Occipital lobe (tissue), 2 donors: Measurements from ENCODE around the gene GSTT4. TPM values are rescaled to one million over a fixed set of nuclear protein-coding genes. Genes with fewer than 3 reads are reported as not detected.
"Not testable (repeated sequence)": the region's sequence is repeated elsewhere in the genome, so short reads cannot be mapped to it uniquely, and the experiment has no call there.

Experiments
- DNase-seq: peaks from one replicate; lab custom pipeline; 2025; lab: John Stamatoyannopoulos, UW
- total RNA-seq: library from RNA; depleted of rRNA; stranded (reverse); fragments of >200 nt; gene quantifications from one replicate; pipeline ENCODE4 v1.2.3, GENCODE V29; 2014

Gene GSTT4
- not detected for total RNA-seq

DNA sequence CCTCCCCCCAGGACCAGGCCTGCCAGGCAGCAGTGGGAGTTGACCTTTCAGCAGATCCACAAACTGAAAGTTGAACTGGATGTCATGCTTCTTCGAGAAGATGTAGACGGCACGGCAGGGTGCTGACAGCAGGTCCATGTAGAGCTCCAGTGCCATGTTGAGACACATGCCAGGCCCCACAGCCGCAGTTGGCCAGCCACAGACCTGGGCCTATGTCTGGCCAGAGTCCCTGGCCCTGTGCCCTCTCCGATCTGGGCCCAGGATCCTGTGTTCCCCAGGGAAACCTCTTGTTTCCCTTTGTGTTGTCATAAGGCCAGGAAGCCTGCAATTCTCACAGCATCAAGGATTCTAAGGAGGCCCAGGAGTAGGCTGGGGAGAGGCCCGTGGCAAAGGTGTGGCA lies at the start of gene GSTT4:
Gene GSTT4 (minus strand): TSS at position 253 of the 400 bp plus-strand sequence. CDS start 97 bp downstream, at position 156.
- DNase-seq = no peak

DNA sequence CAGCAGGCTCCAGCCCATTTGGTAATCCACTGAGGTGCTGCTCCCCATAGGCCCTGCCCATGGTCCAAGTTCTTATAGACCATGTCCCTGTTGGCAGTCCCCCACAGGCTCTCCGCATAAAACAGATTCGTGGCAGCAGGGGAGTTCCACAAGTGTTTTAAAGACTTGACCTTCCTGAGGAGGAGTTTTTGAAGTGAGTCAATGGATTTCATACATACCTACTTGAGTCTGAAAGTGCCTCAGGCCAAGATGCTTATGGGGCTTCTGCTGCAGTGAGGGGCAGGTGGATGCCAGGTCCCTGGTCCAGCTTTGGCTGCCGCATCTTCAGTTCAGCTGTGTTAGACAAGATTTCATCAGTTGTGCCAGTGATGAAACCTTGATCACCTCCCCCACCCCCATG lies 49.1 kb upstream of the GSTT4 start:
- DNase-seq = no peak

DNA sequence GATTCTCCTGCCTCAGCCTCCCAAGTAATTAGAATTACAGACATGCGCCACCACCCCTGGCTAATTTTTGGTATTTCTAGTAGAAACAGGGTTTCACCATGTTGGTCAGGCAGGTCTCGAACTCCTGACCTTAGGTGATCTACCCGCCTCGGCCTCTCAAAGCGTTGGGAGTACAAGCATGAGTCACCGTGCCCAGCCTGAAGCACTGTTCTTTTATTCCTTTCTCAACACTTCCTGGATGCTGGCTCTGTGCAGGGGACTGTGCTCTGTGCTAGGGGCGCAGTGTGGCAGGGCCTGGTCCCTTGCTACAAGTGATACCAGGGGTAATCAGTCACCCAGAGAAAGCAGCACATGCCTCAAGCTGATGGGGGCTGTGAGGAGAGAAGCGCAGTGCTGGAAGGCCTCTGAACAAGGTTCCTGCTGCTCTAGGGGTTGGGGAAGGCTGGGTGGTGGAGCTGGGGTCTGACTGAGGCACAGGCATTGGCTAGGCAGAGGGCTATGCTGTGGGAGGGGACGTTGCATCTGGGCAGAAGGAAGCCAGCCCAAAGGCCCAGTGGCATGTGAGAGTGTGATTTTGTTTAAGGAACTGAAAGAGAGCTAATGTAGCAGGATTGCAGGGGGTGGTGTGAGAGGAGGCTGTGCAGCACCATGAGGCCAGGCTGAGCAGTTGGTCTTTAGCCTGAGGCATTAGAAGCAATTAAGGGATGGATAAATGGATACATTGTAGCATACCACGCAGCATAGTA lies 48.4 kb upstream of the GSTT4 start:
- no peak for DNase-seq

DNA sequence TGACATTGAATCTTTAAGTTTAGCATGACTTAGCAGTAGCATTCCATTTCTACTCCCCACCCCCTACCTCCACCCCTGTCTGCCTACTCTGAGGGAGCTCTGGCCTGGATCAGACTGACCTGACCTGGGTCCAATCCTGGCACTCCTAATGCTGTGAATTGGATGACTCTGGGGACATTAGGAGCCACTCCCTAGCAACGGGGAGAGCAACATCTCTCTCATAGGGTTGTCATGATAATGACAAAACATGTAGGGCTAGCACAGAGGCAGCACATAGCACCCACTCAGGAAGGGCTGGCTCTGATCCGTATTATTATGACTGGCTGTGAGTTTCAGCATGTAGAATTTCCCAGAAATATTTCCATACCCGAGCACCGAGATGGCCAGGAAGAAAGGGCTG lies 46.3 kb upstream of the GSTT4 start:
- no peak for DNase-seq

DNA sequence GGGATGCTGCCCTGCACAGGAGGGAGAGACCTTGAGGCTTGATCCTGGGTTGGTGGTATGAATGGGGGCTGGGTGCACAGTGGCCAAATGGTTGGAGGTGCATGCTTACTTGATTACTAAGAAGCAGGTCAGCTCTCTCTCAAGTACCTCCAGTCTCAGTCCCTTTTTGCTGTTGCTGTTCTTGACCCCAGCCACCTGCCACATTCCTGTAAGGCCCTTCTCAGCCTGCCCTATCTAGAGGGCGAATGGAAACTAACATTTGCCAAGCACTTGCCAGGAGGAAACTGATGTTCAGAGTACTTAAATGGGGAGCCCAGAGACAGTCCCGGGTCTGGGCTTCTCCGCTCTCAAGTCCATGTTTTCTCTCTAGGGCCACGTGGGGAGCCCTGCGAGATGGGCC lies 45.8 kb upstream of the GSTT4 start:
- no peak for DNase-seq

DNA sequence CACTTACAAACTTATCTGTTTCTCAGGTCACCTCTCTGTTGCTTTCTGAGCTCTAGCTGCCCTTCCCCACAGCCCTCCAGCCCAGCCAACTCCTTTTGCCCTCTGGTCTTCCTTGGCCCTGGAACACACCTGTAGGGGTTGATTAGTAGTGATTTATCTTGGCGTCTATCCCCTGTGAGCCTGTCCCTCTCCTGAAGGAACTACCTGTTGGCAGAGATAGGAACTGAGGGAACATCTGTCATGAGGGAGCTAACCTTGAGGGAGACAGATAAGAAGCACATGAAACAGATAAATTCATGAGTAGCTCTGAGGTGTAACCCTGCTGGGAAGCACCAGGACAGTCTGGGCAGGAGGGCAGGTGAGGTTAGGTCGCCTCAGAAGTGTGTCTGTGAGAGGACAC lies 44.7 kb upstream of the GSTT4 start:
- no peak for DNase-seq

DNA sequence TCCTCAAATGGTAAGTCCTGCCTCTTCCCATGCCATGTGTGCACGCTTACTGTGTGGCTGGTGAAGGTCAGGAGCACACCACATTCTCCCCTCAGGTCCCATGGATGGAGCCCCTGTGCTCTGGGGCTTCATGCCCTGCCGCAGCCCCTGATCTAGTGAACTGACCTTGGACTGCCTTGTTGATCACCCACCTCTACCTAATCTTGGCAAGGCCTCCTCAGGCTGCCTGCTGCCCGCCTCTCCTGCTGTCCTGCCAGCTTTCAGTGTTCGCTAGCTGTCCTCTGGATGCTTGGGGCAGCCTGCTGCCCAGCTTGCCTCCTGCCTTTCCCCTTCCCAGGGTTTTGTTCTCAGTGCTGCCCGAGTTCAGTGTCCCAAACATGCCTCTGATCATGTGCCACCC lies 44.0 kb upstream of the GSTT4 start:
- DNase-seq = no peak

DNA sequence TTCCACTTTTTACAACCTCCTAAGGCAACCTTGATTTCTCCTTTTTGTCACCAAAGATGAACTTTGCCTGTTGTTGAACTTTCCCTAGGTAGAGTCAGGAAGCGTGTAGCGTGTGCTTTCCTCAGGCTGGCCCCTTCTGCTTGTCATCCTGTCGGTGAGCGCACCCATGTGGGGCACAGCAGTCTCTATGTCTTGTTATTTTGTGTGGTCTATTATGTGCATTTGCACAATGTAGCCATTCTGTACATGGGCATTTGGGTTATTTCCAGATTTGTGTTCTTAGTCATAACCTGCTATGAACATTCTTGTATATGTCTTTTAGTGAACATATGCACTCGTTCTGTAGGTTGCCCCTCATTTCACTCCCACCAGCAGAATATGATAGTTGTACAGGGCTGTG lies 40.8 kb upstream of the GSTT4 start:
- no peak for DNase-seq

DNA sequence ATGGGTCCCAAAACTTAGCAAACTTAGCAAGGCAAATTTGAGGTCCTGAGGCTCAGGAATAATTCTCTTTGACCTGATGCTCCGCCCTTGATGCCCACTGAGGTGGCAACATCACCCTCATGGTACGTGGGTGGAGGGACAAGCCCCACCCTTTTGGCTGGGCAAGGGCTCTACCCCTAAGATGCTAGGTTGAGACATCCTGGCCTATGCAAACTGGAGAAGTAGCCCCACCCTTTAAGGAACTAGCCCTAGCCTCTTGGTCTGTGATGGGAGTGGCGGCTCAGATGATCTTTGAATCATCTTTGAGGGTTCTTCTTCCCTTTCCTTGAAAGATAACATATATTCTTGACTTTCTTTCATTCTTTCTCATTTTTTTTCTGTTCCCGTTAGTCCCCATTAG lies 38.7 kb upstream of the GSTT4 start:
- DNase-seq = no peak

DNA sequence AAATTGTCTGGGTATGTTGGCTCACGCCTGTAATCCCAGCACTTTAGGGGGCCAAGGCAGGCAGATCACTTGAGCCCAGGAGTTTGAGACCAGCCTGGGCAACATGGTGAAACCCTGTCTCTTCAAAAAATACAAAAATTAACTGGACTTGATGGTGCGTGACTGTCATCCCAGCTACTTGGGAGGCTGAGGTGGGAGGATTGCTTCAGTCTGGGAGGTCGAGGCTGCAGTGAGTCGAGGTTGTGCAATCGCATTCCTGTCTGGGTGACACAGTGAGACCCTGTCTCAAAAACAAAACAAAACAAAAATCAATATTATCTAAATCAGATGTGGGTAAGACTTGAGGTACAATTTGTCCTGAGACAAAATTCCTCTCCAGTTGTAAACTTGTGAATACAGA lies 38.2 kb upstream of the GSTT4 start:
- not testable (repeated sequence) for DNase-seq

DNA sequence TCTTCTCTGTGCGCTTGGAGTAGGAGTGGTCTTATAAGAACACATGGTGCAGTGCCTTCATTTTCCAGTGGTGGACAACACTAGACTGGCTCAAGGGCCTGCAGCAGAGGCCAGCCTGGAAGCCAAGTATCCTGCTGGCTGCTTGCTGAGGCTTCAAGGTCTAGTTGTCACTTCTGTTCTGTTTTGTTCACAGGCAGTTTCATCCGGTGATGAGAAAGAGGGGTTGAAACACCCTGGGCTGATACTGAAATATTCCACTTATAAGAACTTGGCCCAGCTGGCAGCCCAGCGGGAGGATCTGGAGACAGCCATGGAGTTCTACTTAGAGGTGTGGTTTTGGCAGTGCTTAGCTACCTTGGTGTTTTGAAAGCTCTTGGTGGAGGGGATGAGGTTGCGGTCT lies 35.7 kb upstream of the GSTT4 start:
- no peak for DNase-seq

DNA sequence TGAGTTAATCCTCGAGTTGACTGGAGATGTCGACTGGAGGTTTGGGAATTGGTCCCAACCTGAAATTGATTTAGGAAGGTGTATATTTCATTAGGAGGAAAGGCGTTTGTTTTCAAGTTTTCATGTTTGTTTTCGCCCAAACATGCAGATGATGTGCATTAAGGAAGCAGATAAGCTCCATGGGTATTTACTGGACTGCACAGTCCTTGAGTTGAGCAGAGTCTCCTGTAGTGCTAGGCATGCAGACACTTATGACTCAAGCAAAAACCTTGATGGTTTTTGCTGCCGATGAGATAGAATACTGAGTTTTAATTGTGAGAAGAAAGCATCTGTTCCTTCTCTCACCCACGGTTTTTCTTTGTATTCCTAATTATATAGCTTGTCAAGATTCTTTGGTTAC lies 33.8 kb upstream of the GSTT4 start:
- DNase-seq = no peak

DNA sequence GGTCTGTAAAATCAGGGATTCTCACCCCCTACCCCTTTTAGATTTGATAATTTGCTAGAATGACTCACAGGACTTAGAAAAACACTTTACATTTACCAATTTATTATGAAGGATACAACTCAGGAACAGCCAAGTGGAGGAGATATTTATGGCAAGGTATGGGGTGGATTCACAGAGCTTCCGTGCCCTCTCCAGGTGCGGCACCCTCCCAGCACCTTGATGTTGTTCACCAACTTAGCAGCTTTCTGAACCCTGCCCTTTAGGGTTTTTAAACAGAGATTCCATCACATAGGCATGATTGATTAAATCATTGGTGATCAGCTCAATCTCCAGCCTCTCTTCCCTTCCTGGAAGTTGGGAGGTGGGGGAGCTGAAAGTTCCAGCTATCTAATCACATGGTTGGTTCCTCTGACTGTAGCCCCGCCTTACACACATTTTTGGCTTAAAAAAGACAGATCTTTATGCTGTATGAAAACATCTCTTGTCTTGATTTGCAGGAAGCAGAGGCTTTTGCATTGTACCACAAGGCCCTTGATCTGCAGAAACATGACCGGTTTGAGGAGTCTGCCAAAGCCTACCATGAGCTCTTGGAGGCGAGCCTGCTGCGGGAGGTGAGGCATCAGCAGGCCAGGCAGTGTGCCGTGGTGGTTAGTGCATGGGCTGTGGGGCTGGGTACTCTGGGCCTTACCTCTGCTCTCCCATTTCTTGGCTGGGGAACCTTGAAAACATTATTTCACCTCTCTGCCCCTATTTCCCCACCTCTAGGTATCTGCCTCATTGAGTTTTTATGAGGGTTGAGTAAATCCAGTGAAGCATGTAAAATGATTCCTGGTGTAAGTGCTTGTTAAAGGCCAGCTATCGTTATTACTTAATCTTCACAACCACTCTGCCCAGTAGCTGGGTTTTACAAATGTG lies 32.9 kb upstream of the GSTT4 start:
- DNase-seq = no peak

DNA sequence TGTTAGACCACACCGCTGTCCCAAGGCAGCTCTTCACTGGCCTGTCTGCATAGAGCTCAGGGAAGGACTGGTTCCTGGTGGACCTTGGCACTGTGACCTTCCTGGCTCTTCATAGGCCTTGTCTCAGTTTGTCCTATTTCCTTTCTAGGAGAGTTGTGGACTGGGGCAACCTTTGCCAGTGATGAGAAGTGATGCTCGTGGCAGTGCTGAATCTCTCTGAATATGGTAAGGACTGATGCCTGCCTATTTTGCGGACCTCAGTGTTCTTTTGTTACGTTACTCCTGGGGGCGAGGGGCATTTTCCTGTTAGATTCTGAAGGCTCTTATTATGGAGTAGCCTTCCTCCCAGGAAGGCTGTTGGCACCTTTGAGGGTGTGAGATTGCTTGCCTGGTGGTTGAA lies 30.0 kb upstream of the GSTT4 start:
- DNase-seq = no peak

DNA sequence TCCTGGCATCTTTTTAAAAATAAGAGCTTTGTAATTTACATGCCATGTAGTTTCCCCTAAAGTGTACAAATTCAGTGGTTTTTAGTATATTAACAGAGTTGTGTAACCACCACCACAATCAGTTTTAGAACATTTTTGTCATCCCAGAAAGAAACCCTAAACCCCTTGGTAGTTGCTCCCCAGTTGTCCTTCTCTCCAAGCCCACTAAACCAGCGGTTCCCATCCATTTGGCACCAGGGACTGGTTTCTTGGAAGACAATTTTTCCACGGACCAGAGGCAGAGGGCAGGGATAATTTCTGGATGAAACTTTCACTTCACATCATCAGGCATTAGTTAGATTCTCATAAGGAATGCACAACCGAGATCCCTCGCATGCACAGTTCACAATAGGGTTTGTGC lies 28.5 kb upstream of the GSTT4 start:
- DNase-seq = no peak

DNA sequence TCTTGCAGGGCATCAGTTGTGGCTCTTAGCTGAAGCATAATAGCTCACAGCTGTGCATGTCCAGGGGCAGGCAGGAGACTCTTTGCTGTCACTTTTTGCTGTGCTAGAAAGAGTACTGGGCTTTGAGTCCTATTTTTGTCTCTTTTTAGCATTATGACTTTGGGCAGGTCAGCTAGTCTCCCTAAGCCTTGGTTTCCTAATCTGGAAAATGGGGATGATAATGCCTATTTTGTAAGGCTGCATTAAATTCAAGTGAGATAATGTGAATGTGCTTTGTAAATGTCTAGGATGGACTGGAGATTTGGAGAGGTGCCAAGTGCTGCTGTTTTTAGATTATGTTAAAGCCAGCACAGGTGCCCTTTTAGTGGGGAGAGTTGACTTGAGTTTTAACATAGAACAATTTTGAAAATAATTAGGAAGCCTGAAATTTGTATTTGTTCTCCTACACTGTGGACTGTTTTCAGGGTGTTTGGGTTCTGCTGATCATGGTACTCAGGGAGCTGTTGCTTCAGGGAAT lies 25.0 kb upstream of the GSTT4 start:
- no peak for DNase-seq

DNA sequence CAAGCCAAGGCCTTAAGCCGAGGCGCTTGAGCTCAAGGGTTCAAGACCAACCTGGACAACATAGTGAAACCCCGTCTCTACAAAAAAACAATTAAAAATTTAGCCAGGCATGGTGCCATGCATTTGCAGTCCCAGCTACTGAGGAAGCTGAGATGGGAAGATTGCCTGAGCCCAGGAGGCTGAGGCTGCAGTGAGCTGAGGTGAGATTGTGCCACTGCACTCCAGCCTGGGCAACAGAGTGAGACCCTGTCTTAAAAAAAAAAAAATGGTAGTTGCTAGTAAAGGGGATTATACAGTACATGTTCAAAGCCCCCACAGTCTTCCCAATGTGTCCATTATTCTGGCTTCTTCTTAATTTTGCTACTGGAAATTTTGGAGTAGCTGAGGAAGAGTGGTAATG lies 24.1 kb upstream of the GSTT4 start:
- no peak for DNase-seq

DNA sequence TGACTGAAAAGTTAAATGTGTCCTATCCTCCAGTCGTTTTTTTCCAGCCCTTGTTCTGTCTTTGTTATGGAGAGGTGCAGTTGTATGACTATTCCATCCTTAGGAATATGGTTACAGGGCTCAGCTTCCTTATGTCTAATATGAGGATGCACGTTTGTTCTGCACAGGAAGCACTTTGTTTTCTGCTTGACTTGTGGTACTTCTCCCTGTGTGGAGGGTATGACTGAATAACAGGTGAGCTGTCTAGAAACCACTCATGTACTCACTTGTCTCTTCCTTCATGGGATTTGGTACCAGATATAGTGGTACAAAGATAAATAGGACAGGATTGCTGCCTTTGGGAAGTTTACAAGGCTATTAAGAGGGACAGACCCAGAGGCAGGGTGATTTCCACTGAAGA lies 23.3 kb upstream of the GSTT4 start:
- no peak for DNase-seq

DNA sequence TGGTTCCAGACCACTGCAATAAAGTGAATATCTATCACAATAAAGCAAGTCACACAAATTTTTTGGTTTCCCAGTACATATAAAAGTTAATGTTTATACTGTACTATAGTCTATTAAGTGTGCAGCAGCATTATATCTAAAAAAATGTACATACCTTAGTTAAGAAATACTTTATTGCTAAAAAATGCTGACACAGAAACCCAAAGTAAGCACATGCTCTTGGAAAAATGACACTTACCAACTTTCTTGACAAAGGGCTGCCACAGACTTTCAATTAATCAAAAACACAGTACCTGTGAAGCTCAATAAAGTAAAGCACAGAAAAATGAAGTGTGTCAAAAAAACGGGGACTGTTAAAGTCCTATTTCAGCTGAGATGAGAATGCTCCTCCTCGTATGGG lies 22.7 kb upstream of the GSTT4 start:
- no peak for DNase-seq

DNA sequence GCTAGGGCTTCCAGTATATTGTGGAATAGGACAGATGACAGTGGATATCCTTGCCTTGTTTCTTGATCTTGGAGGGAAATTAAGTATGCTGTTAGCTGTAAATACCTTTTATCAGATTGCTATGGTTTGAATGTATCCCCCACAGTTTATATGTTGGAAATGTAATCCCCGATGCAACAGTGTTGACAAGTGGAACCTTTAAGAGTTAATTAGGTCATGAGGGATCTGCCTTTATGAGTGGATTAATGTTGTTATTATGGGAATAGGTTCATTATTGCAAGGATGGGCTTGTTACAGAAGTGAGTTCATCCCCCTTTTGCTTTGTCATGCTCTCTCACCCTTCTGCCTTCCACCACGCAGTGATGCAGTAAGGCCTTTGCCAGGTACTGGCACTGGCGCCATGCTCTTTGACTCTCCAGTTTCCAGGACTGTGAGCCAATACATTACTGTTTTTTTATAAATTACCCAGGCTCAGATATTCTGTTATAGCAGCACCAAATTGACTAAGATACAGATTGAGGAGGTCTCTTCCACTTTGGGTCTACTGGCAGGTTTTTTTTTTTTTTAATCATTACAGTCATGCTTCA lies 22.2 kb upstream of the GSTT4 start:
- no peak for DNase-seq

DNA sequence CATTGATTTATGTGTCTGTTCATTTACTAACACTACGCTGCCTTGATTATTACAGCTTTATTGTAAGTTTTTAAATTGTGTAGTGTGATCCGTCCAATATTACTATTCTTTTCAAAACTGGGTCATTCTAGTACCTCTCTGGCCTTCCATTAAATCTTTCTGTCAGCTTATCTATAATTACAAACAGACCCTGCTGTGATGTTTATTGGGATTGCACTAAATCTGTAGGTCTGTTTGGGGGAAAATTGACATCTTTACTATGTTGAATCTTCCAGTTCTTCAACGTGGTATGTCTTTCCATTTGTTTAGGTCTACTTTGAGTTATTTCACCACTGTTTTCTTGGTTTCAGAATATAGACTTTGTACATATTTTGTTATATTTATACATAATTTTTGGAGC lies 21.5 kb upstream of the GSTT4 start:
- no peak for DNase-seq

DNA sequence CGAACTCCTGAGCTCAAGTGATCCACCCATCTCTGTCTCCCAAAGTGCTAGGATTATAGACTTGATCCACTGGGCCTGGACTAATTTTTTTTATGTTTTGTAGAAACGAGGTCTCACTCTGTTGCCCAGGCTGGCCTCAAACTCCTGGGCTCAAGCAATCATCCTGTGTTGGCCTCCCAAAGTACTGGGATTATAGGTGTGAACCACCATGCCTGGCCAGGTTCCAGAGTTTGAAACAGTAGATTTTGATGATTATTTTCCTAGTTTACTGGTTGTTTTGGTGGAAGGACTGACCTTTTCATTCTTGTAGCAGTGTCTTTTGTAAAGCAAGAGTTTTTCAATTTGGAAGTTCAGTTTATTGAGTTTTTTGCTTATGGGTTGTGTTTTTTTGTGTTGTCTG lies 20.8 kb upstream of the GSTT4 start:
- no peak for DNase-seq
